HG02623 (cell line): ENCODE data around the gene LDLRAD3.

Source experiments
- ATAC-seq: cut with Tn5 transposase; IDR thresholded peaks from one replicate; pipeline ENCODE4 v1.9.1; 2021; ENCODE audit warnings: moderate library complexity; ENCODE audit not compliant: unreplicated experiment

Gene LDLRAD3

GRCh38 chr11:35954205-35954604, 10.3 kb downstream of the LDLRAD3 start:
- ATAC-seq = no peak

GRCh38 chr11:35955636-35956035, 11.8 kb downstream of the LDLRAD3 start:
- no peak for ATAC-seq

- ATAC-seq = no peak
These were observed 18.7 kb downstream of the LDLRAD3 start for GRCh38 chr11:35962369-35963138.

- no peak for ATAC-seq
These were observed 20.0 kb downstream of the LDLRAD3 start for GRCh38 chr11:35963911-35964310.

GRCh38 chr11:35964841-35965240, 21.0 kb downstream of the LDLRAD3 start:
- no peak for ATAC-seq

- ATAC-seq = no peak
These were observed 23.2 kb downstream of the LDLRAD3 start for GRCh38 chr11:35967042-35967441.

- ATAC-seq = no peak
These were observed 24.7 kb downstream of the LDLRAD3 start for GRCh38 chr11:35968386-35969088.

- ATAC-seq = no peak
These were observed 25.5 kb downstream of the LDLRAD3 start for GRCh38 chr11:35969089-35970042.

GRCh38 chr11:35970445-35970844, 26.6 kb downstream of the LDLRAD3 start:
- ATAC-seq = no peak

GRCh38 chr11:35971841-35972422, 28.1 kb downstream of the LDLRAD3 start:
- no peak for ATAC-seq

- ATAC-seq = no peak
These were observed 31.2 kb downstream of the LDLRAD3 start for GRCh38 chr11:35974882-35975589.

- no peak for ATAC-seq
These were observed 32.6 kb downstream of the LDLRAD3 start for GRCh38 chr11:35976434-35976833.

- no peak for ATAC-seq
These were observed 34.3 kb downstream of the LDLRAD3 start for GRCh38 chr11:35978183-35978582.

GRCh38 chr11:35978891-35979290, 35.0 kb downstream of the LDLRAD3 start:
- ATAC-seq = no peak

- no peak for ATAC-seq
These were observed 37.0 kb downstream of the LDLRAD3 start for GRCh38 chr11:35980686-35981390.

- ATAC-seq = no peak
These were observed 37.7 kb downstream of the LDLRAD3 start for GRCh38 chr11:35981581-35981980.

- no peak for ATAC-seq
These were observed 38.2 kb downstream of the LDLRAD3 start for GRCh38 chr11:35982061-35982460.

- no peak for ATAC-seq
These were observed 40.1 kb downstream of the LDLRAD3 start for GRCh38 chr11:35983981-35984380.

GRCh38 chr11:35986947-35987346, 43.1 kb downstream of the LDLRAD3 start:
- no peak for ATAC-seq

- no peak for ATAC-seq
These were observed 46.3 kb downstream of the LDLRAD3 start for GRCh38 chr11:35990170-35990569.
